Glomerular endothelial cell (primary cell): ENCODE measurements around the gene PDIA2. TPM values are rescaled to one million over a fixed set of nuclear protein-coding genes. Genes with fewer than 3 reads are reported as not detected.

ENCODE experiments used
- DNase-seq: peaks from one replicate; pipeline ENCODE4 v3.0.0-alpha.2; 2011; ENCODE audit warnings: low read depth, low spot score; ENCODE audit errors: extremely low read depth
- total RNA-seq: library from RNA; depleted of rRNA; stranded (reverse); fragments of >200 nt; gene quantifications from 2 replicates; pipeline ENCODE4 v1.2.3, GENCODE V29; 2015

Gene PDIA2
- total RNA-seq, 1 donor from 2014 or later: 0.23 TPM

DNA sequence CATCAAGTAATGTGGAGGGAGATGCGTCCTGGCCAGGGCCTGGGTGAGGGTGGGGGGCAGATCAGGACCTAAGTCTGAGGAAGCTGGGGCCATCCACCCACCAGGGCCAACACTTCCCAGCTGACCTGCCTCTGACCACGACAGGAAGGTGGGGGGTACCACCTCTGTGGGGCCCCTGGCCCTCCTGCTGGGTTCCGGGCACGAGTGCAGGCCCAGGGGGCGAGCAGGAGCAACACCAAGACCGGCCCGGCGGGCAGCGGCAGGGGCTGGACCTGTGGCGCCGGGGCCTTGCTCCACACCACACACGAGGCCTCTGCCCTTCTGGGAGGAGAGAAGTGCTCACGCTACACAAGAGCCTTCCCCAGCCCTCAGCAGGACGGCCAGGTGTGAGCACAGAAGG is 13.3 kb downstream of the PDIA2 start:
- no peak for DNase-seq

- no peak for DNase-seq
These were observed 14.0 kb downstream of the PDIA2 start for GRCh38 chr16:296806-297510.

- DNase-seq: no peak
These were observed 14.9 kb downstream of the PDIA2 start for GRCh38 chr16:297832-298231.

DNA sequence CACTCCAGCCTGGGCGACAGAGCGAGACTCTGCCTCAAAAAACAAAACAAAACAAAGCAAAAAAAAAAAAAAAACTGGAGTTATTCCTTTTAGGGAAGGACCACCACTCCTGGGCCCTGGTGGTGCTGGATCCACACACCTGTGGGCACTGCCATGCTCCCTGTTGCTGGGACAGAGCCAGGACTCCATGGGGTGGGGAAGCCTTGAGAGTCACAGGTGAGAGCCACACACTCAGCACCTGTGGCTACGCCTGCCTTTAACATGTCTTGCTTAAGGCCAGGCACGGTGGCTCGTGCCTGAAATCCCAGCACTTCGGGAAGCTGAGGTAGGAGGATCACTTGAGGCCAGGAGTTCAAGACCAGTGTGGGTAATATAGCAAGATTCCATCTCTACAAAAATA is 18.3 kb downstream of the PDIA2 start:
- no peak for DNase-seq

DNA sequence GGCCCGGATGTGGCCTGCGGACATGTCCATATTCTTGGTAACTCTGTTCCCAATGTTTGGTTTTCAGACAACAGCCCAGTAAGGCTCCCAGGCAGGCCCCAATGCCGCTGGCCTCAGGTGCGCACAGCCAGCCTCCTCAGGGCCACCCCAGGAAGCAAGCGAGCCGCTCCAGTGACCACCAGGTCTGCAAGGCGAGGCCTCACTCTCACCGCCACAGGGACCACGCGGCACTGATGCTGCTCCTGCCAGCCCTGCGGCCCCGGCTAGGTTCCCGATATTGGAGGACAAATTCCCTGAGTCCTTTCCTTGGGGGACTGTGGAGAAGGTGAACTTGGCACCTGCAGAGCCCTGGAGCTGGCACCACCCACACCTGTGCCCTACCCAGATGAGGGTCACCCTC is 19.0 kb downstream of the PDIA2 start:
- DNase-seq: no peak

- DNase-seq: no peak
These were observed 21.0 kb downstream of the PDIA2 start for GRCh38 chr16:303760-304505.

GRCh38 chr16:305916-306626 is 23.1 kb downstream of the PDIA2 start:
- DNase-seq: no peak

- no peak for DNase-seq
These were observed 24.0 kb downstream of the PDIA2 start for GRCh38 chr16:306911-307370.

GRCh38 chr16:307691-308312 is 24.8 kb downstream of the PDIA2 start:
- no peak for DNase-seq

DNA sequence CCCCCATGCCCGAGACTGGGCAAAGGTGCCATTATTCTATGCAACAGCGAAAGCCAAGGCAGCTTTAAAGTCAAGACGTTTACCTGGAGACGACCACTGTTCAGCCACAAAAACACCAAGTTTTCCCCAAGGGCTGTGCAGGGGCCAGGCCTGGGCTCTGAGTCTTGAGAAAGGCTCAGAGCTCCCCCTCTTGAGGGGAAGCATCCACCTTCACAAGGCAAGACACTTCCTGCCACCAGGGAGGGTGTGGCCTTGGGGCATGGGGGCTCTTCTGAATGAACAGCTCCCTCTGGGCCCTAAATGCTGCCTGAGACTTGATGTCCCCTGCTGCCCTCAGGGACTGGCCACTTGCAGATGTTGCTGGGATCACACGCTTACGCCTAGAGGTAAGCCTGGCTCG is 26.5 kb downstream of the PDIA2 start:
- no peak for DNase-seq

DNA sequence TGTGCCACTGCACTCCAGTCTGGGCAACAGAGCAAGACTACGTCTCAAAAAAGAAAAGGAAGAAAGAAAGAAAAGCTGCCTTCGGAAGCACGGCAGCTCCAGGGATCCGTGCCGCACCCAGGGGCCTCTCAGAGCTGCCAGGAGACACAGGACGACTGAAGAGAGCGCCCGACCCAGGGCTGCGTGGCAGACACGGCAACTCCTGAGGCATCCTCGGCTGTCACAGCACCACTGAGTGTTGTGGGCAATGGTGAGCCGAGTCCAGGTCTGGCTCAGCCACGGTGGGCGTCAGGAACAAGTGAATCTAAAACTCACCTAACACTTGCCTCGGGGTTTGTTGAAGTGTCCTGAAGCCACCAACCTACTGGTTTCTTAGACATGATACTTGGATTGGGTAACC is 28.8 kb downstream of the PDIA2 start:
- DNase-seq: no peak

DNA sequence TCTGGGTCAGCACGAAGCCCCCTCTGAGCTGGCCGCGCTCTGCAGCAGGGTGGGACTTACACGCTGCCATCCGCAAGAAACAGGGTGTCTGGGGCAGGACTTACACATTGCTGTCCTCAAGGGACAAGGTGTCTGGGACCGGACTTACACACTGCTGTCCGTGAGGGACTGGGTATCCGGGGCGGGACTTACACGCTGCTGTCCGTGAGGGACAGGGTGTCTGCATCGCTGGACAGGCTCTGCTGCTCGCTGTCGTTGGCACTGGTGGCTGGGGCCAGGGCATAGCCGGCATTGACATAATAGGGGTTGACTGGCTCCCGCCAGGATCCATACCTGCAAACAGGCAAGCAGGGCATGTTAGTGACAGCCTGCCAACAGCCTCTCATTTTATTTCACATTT is 31.4 kb downstream of the PDIA2 start:
- no peak for DNase-seq

- DNase-seq: no peak
These were observed 31.9 kb downstream of the PDIA2 start for GRCh38 chr16:314795-315299.

- no peak for DNase-seq
These were observed 33.9 kb downstream of the PDIA2 start for GRCh38 chr16:316741-317464.

- no peak for DNase-seq
These were observed 34.6 kb downstream of the PDIA2 start for GRCh38 chr16:317583-317982.

GRCh38 chr16:318628-319027 is 35.7 kb downstream of the PDIA2 start:
- DNase-seq: no peak

DNA sequence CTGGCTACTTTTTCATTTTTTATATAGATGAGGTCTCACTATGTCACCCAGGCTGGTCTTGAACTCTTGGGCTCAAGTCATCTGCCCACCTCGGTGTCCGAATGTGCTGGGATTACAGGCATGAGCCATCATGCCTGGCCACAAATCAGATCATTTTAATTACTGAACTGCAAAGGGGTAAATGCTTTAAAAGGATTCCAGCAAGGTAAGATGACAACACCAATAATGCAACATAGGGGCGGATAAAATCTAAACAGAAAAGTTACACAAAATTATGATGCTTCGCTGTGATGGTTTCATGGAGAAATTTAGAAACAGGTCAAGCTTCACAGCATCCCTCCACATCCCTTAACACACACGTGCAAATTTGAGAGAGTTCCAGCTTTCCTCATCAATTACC is 37.2 kb downstream of the PDIA2 start:
- no peak for DNase-seq

DNA sequence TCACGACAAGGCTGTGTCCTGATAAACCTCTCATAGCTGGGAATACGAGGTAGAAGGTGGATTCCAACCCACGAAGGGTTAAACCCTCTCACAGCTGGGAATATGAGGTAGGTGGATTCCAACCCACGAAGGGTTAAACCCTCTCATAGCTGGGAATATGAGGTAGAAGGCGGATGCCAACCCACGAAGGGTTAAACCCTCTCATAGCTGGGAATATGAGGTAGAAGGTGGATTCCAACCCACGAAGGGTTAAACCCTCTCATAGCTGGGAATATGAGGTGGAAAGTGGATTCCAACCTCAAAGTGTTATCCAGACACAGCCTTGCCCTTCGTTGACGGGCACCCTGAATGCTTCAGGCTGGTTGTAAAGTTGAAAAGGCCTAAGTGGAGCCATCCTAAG is 38.6 kb downstream of the PDIA2 start:
- DNase-seq: no peak

GRCh38 chr16:322476-323143 is 39.6 kb downstream of the PDIA2 start:
- DNase-seq: no peak

DNA sequence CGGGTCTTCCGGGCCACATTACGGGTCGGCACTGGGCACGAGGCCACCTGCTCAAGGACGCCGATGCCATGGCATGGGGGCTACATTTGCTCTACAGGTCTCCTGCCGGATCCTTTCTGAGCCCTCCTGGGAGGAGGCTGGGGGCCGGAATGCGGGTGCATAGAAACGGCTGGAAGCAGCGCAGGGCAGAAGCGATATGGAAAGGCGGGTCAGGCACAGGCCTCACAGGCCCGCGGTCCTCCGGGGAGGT is 41.2 kb downstream of the PDIA2 start:
- DNase-seq: no peak
